MM.1S (cell line): ENCODE results near the gene LMF1.

ENCODE experiments used
- EZH2 ChIP-seq: fragments of 300-600 bp; sonication (generic); optimal IDR thresholded peaks from 2 replicates; pipeline ENCODE3; 2017; ENCODE audit warnings: low read depth, mild to moderate bottlenecking, antibody characterized with exemption, low read length, mixed read lengths
- EZH2phosphoT487 ChIP-seq: fragments of 300-600 bp; sonication (generic); IDR thresholded peaks from 2 replicates; pipeline ENCODE4 v1.6.1; 2018; ENCODE audit warnings: antibody characterized with exemption, low read length
- TF ChIP-seq, protein P1 (sequence below): fragments of 300-600 bp; sonication (generic); IDR thresholded peaks from 2 replicates; pipeline ENCODE4 v1.5.1; 2016; ENCODE audit warnings: antibody characterized with exemption, low read length, mixed read lengths

DNA sequence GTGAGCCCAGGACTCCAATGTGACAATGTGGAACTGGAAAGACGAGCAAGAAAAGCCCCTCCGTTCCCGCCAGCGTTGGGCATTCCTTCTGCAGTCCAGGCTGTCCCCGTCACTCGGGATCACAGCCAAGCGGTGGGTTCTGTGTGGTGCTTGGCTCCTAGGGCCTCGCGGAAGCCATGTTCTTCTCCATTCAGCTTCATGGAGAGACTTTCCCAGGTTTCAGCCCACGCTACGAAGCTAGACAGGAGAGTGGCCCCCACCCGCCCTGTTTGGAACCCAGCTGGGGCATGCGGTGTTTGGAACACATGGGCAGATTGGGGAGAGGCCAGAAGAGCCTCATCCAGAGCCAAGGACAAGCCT, 5.8 kb downstream of the LMF1 start:
- TF ChIP-seq, protein P1, sequence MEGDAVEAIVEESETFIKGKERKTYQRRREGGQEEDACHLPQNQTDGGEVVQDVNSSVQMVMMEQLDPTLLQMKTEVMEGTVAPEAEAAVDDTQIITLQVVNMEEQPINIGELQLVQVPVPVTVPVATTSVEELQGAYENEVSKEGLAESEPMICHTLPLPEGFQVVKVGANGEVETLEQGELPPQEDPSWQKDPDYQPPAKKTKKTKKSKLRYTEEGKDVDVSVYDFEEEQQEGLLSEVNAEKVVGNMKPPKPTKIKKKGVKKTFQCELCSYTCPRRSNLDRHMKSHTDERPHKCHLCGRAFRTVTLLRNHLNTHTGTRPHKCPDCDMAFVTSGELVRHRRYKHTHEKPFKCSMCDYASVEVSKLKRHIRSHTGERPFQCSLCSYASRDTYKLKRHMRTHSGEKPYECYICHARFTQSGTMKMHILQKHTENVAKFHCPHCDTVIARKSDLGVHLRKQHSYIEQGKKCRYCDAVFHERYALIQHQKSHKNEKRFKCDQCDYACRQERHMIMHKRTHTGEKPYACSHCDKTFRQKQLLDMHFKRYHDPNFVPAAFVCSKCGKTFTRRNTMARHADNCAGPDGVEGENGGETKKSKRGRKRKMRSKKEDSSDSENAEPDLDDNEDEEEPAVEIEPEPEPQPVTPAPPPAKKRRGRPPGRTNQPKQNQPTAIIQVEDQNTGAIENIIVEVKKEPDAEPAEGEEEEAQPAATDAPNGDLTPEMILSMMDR, result no peak
- TF ChIP-seq EZH2, result no peak
- TF ChIP-seq EZH2phosphoT487, result no peak
